Heart left ventricle (tissue), 13 donors: ENCODE measurements around the gene ARHGAP45.
"Not testable (repeated sequence)": the region's sequence is repeated elsewhere in the genome, so short reads cannot be mapped to it uniquely, and the experiment has no call there.

Experiments
- POLR2A ChIP-seq, 2 donors: fragments of 450-650 bp; IDR thresholded peaks; one replicate each; pipeline ENCODE4 v1.6.1; 2017; ENCODE audit warnings: antibody characterized with exemption in 2 of 2, mild to moderate bottlenecking in 2 of 2, moderate library complexity in 2 of 2
- TF ChIP-seq, protein P1 (sequence below), 12 donors: fragments of 200-600 bp; sonication (generic) in 4 of 12; IDR thresholded peaks; one replicate each; pipeline versions ENCODE4 v1.5.0 to v1.8.0; 2018 to 2022; ENCODE audit warnings: antibody characterized with exemption in 12 of 12, mild to moderate bottlenecking in 5 of 12
- donor health status: ischemic (EF 13 %, LVEDD 7.1; RV severe dilation, severe dysfunction).
- donor health status: DM: no; HTN: yes; CAD: no.
- donor health status: DM: no; HTN: no; CAD: no.
- donor health status: ischemic (EF 25% LVEDD 6.9; RV normal size, moderate dysfunction).
- donor health status: ischemic (EF 25% LVEDD 5.7; RV mildly dilated, moderate dysfunction).
- donor health status: ischemic (EF 35%, LVEDD 5.7; RV mildly dilated, moderate dysfunction).
- donor health status: nonischemic (EF 11% LVEDD 7.7; RV severe dilation, severe dysfunction).
- donor health status: DM: yes; HTN: yes; CAD: no.
- donor health status: PGD.
- donor health status: ischemic (EF 29% LVEDD 5.4; RV normal size, mild dysfunction).
- donor health status: nonischemic (EF 23%, LVEDD 6.1; RV moderate dilation, normal function).

- TF ChIP-seq, protein P1, sequence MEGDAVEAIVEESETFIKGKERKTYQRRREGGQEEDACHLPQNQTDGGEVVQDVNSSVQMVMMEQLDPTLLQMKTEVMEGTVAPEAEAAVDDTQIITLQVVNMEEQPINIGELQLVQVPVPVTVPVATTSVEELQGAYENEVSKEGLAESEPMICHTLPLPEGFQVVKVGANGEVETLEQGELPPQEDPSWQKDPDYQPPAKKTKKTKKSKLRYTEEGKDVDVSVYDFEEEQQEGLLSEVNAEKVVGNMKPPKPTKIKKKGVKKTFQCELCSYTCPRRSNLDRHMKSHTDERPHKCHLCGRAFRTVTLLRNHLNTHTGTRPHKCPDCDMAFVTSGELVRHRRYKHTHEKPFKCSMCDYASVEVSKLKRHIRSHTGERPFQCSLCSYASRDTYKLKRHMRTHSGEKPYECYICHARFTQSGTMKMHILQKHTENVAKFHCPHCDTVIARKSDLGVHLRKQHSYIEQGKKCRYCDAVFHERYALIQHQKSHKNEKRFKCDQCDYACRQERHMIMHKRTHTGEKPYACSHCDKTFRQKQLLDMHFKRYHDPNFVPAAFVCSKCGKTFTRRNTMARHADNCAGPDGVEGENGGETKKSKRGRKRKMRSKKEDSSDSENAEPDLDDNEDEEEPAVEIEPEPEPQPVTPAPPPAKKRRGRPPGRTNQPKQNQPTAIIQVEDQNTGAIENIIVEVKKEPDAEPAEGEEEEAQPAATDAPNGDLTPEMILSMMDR (IDR thresholded peaks at IDR 0.05), result not testable (repeated sequence)
- TF ChIP-seq POLR2A (IDR thresholded peaks at IDR 0.05), result not testable (repeated sequence)
Observed at GRCh38 chr19:1023883-1024188, 43.1 kb upstream of the ARHGAP45 start.
